ENCODE results near the gene ST6GALNAC5.
"Not testable (repeated sequence)": the region's sequence is repeated elsewhere in the genome, so short reads cannot be mapped to it uniquely, and the experiment has no call there.

Gene ST6GALNAC5

DNA sequence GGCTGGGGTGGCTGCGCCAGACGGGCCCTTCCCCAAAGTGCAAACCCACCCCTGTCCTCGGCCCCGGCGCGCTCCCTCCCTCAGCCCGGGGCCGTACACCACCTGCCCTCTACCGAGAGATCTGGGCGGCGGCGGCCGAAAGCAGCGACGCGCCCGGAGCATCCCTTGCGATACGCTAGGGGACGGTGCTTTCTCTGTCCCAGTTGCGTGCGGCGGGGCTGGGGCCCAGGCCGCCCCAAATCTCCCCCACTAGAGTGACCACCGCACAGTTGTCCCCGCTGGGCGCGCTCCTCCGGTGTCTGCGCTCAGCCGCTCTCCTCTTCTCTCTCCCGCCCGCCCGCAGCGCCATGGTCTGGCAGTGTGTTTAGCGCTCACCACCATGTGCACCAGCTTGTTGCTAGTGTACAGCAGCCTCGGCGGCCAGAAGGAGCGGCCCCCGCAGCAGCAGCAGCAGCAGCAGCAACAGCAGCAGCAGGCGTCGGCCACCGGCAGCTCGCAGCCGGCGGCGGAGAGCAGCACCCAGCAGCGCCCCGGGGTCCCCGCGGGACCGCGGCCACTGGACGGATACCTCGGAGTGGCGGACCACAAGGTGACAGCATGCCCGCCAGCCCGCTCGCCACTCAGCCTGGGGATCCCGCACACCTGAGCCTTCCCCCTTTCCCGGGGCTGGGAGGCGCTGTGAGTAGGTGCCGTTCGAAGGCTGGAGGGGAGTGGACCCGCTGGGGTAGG is 1.0 kb downstream of the ST6GALNAC5 start:
- no peak for DNase-seq

DNA sequence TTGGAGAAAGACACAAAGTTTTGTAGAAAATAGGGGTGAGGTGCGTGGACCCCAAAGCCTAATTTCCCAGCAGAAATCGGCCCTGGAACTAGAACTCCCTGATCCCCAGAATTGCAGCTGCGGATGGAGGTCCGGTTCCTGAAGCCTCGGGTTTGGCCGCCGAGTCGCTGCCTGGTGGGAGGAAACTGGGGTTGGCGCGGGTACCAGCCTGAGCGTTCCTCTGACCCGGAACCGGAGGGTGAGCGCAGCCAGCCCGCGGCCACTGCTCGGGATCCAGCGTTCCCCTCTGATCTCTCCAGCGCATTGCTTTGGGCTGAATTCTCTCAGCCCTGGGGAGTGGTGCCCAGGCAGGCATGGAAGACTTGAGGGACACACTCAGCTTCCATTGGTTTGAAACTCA is 1.6 kb downstream of the ST6GALNAC5 start:
- DNase-seq: no peak

DNA sequence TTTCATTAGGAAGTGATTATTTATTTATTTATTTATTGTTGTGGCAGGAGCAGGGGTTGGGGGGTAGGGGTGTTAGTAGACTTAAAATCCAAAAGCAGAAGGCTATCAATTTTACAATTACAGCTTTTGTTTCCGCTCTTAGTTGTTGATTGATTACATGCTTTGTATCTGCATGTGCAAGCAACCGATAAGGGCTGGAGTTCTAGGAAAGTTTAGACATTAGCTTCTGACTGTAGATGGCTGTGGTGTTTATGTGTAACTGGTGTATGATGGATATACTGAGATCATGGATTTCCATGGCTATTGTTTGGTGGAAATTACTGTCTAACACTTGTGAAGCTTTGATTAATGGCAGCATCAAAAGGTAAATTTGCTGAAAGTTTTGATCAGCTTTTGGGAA is 2.8 kb downstream of the ST6GALNAC5 start:
- DNase-seq: no peak

DNA sequence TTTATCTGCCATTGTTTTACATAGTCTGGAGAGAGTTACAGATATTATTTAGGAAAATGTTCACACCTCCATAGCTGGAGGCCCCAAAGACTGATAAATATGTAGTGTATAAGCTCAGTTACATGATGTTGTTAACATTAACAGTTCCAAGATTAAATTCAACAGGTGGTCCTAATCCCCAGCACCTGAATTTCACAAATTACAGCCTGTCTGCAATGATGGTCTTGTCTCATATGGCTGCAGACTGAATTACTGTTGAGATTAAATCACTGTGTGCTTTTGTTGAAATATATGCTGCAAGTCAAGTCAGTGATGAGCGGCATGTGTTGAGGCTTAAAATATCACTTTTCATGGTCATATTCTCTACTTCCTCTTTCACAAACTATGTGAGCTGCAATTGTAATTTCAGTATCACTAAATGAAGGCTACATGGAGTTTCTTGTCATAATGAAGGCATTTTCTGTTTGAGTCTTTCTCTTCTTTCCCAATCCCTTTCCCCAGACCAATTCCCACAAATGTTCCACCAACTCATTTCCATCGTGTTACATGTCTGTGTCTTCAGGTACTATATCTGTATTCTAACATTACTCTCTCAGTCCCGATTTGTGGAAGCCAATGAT is 4.2 kb downstream of the ST6GALNAC5 start:
- DNase-seq: no peak

DNA sequence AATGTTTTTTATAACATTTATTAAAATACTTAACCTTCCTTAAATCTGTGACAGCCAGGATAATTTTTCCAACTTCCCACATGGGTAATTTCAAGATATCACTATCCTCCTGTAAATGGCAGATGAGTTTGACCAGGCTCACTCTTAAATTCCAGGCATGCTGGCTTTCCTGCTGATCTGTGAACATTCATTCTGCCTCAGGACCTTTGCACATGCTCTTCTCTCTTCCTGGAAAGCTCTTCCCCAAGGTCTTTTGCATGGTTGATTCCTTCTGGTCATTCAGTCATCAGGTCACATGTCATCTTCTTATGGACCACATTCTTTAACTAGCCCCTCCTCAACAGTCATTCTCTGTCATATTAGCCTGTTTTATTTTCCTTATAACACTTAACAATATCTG is 5.7 kb downstream of the ST6GALNAC5 start:
- DNase-seq: no peak

DNA sequence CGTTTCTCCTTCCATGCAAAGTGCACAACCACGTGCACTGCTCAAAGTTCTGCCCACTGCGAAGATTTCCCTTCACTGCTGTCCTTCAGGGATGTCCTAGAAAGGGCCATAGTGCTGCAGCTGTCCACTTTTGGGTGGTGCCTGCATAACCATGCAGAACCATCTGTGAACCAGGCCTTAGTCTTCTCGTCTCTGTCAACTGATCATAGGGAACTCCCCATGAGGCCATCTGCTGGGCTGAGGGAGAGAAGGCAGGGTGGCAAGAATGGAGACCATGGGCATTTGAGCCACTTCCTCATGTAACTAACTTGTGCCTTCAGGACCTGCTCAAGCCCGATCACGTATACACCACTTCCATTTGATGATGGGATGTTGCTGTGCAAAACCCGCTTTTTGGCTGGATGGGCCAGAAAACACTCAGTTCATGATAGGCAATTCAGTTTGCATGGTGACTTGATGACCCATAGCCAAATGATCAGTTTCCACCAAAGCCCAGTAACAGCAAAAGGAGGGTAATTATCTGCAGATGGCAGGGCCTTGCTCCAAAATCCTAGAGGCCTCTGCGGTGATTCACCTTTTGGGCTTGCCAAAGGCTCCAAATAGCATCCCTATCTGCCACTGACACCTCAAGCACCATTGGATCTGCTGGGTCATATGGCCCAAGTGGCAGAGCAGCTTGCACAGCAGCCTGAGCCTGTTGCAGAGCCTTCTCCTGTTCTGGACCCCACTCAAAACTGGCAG is 9.5 kb downstream of the ST6GALNAC5 start:
- DNase-seq: no peak

DNA sequence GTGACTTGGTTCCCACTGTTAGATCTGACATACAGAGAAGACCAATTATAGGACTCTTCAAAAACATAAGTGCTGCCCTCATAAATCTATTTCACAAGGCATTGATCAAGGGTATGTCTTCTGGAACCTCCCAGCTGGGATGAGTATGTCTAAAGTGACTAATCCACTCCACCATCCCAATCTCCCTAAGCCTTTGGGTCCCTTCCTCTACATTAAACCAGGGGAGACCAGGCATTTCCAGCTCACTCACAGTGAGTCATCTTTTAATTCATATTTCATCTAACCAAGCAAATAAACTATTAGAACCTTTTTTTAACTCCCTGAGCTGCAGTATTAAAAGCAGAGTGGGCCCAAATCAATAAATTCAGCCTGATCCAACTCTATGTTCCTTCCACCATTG is 11.7 kb downstream of the ST6GALNAC5 start:
- DNase-seq: not testable (repeated sequence)

DNA sequence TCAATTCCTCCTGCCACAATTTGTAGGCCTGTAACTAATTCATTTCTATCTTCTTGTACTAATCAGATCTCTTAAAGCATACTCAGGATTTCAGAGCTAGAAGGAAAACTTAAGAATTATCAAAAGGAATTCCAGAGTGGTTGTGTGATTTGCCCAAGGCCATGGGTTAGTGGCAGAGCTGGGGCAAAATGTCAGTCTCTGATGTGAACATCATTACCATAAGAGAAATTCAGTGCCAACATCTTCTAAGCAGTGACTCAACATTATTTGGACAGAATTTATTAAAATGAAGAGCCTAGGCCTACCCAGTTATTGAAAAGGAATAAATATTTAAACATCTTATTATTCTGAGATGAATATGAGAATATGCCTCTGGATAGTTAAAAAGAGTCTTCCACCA is 14.5 kb downstream of the ST6GALNAC5 start:
- no peak for DNase-seq

DNA sequence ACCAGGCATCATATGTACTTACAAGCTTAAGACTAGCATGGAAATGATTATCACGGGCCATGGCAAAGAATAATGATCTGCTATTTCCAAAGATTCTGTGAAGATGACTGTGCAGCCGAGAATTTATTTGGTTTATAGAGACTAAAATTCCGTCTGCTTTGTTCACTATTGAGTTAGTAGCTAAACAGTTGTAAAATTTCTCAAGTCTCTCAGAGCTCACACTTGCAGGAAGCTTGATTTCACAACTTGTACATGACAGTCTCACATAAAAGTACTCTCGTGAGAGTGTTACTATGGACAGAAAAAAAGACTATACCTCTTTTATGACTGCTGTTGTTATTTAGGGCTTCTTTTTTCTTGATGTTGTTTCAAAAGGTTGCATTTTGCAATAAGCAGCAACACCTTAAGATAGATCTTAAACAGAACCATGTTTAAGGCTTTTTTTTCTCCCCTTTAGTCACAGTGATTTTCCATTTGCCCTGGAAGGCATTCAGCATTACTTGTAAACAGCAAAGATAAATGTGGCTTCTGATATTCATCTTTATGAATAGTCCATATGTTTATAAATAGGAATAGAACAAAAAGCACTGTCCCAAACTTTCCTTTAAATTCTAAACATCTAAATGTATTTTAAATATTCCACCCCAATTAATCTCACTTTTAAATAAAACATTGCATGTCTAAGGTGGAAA is 24.8 kb downstream of the ST6GALNAC5 start:
- no peak for DNase-seq

DNA sequence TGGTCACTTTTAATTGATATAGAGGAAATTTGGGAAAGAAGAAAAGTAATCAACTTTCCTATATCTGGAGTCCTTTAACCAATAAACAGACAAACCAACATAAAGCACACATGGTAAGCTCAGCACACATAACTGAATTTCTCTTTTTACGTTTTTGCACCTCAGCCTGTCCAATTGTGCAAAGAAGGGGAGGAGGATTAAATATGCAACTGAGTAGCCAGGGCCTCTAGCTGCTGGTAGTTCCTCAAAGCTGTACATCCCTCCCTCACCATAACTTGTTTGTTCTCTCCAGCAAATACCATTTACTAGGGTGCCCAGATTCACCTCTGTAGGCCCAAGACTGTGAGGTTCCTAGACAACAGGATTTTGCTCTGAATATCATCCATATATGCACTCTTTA is 25.4 kb downstream of the ST6GALNAC5 start:
- no peak for DNase-seq

DNA sequence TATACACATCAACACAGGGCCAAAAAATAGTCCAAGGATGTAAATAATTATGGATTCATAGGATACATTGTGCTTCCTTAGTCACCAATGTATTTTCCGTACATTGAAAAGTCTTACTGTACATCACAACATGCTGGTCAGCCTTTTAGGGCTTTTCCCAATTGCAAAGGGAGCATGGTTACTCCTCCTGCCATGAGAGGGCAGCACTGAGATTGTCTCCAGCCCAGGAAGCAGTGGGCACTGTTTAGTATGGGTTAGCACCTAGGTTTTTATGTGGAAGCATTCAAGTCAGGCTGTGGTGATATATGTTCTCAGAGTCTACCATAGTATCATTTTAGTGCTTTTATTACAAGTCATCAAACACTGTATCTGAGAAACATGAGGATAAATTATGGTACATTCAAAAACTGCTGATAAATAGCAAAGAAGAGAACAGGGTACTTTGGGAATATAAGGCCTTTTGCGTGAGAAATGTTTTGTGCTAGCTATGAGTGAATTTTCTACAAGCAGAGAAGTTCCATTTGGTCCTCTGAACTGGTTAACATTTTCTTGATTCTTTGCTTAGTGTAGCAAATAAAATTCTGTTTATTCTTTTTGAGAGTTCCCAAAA is 34.0 kb downstream of the ST6GALNAC5 start:
- DNase-seq: peak; percentile 38

DNA sequence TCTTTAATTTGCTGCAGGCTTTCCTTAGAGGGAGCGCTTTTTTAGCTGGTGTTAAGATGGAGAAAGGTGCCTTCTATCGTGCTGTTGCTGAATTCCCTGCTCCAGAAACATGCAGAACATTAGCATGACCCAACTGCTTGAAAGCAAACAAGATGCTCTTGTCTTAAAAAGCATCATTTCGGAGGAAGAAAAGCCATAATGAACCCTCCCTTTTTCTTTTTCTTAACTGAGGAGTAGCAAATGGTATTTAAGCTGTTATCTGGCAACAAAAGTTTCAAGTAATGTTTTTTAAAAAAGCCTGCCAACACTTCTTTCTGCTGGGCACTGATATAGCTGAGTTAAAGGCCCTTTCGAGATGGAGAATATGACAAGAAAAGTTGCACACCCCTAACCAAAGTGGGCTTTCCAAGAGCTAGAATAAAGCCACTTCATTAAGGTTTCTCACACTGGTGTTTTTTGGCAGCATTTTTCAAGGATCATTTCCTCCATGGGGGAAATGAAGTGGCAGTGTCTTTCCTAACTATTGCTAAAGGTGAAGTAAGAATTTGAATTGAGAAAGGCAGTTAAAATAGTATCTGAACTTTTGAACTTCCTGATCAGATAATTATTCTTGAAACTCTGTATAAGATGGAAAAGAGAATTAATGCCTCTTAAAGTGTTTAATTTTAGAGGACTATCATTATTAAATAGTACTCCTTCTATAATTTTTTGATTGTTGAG is 38.8 kb downstream of the ST6GALNAC5 start:
- DNase-seq: no peak

DNA sequence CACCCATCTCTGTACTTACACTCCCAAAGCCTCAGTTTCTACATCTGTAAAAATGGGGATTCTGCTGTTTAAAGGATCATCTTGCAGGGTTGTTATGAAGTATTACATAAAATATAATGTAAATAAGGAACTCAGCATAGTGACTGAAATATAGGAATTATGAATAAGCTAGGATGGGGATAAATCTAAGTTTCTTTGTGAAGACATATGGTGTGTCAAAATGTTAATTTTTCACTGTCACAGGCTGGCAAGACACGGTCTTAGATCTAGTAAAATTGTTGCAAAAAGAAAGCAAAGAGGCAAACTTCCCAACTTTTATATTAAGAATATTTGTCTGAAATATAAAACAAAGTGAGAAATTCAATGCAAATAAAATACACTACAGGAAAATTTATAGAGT is 42.0 kb downstream of the ST6GALNAC5 start:
- no peak for DNase-seq

DNA sequence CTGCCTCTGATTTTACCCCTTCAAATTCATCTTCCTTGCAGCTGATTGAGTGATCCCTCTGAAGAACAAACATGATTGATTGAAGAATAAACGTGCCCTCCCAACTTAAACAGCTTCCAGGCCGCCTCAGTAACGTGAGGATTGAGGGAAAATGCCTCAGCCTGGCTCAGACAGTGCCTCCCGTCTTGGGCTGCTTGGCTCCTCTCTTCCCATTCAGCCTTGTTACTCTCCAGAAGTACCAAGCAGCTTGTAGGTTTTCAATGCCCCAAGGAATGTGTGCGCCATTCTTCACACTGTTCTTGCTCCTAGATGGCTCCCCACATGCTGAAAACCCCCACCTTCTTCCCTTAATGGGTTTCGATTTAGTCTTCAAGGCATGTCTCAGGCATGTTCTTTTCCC is 51.8 kb downstream of the ST6GALNAC5 start:
- no peak for DNase-seq

DNA sequence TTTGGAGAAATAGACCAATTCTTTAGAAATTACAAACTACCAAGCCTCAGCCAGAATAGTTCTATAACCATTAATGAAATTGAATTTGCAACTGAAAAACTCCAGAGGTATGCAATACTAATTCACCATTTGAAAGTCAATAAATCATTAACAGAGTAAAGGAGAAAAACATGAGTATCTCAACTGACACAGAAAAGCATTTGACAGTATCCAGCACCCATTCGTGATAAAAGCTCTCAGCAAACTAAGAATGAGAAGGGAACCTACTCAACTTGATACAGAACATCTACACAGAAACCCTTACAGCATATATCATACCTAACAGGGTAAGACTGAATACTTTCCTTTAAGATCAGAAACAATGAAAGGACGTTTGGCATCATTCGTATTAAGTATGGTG is 54.3 kb downstream of the ST6GALNAC5 start:
- no peak for DNase-seq

DNA sequence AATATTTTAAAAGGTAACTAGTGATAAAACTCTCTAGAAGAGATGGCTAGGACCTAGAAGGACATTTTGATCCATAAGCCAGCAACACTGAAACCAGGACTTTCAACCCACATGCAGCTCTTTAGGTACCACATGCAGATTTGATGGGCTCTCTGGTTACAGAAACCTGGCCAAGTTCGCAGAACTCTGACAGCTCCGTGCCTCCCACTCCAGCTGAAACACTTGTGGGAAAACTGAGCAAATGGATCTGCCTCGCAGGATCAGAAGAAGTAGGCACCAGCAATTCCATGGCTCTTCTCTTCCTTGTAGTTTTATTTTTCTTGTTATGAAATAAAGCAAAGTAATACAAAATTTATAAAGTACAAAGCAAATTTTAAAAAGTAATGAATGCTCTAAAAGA is 58.5 kb downstream of the ST6GALNAC5 start:
- DNase-seq: no peak

DNA sequence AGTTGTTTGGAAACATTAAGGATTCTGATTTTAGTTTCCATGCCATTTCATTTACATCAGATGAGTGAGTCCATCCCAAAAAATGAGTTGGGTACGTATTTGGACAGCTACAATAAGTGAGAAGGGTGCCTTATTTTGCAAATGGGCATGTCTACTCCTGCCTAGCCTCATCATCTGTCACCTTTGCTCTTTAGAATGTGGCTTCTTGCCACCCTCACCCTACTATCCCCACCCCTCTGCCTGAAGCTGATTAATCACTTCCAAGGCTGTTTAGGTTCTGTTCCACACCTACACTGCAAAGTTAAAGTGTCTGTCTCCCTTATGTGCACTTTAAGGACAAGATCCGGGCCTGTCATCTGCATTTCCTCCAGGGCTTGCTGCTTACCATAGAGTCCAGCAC is 61.2 kb downstream of the ST6GALNAC5 start:
- no peak for DNase-seq

DNA sequence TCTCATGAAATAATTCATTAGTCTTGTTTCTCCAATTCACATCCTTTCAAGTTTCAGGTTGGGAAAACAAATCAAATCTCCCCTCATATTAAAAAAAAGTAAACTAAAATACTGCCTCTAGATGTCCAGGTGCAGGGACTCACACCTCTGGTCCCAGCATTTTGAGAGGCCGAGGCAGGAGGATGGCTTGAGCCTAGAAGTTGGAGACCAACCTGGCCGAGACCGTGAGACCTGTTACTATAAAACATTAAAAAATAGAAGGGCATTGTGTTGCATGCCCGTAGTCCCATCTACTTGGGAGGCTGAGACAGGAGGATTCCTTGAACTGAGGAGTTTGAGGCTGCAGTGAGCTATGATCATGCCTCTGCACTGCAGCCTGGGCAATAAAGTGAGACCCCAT is 61.9 kb downstream of the ST6GALNAC5 start:
- no peak for DNase-seq

DNA sequence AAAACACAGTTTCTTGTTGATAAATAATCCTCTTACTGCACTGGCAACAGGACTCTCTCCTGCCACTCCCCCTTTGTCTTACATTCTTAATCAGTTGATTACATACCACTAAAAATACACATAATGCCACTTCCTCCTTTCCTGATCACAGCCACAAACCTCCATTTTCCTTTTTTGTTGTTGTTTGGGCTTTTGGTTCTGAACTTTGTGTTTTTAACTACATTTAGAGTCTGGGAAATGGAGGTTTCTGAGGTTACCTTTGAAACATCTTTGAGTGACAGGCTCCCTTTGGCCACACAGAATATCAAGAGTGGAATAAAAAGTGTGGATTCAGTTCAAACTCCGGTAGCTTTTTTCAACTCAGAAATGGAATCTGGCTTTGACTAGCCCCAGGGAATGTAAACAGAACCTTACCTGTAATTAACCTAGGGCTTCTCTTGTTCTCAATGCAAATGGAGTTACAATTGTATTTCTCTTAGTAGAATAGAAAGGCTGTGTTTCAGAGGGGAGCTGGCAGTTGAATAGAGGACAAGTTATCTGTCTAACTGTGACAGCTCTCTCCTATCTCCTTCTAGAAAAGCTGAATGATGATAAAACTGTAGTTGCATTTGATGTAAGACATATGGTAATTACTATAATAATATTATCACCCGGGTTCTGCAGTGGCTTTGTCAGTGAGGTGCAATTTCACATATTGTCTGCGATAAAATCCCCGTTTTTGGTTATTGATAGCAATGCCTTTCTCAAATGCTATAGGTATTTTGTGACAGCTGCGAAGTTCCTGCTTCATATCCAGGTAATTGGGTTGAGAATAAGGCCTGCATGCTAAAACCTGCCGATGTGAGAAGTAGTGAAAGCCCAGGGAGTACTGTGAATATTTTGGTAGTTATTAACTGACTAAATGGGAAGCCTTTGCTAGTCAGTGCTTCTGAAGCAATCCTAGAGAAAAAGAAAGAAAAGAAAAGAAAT is 66.9 kb downstream of the ST6GALNAC5 start:
- DNase-seq: no peak

DNA sequence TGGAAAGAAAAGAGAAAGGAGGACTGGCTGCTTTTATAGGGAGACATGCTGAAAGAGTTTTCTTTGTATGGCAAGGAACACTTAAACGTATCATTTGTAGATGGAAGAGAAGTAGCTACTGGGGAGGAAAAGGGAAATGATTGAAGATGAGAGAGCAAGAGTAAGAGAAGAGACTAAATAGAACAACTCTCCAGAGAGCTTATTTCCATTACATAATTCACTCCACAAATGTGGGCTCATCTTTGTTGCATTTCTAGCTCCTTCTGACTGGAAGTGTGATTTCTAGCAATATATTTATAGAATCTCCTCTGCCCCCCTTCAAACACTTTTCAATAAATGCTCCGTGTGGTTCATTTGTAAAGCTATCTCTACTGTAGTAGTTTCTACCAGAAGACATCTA is 71.0 kb downstream of the ST6GALNAC5 start:
- no peak for DNase-seq
